GM18526 (cell line): ENCODE measurements around the gene PTOV1.
A peak's percentile ranks its signal among the peaks of the same experiment; 100 is the strongest.

Experiments
- POLR2A ChIP-seq: IDR thresholded peaks from 3 replicates; pipeline ENCODE4 v1.6.1; 2011; ENCODE audit not compliant: insufficient read length; ENCODE audit errors: extremely low read depth

The PTOV1 gene

GRCh38 chr19:49871349-49871985 lies 20.5 kb downstream of the PTOV1 start:
- TF ChIP-seq POLR2A, result no peak

GRCh38 chr19:49872245-49873128 lies 21.5 kb downstream of the PTOV1 start:
- no peak for TF ChIP-seq POLR2A

GRCh38 chr19:49873129-49873521 lies 22.2 kb downstream of the PTOV1 start:
- TF ChIP-seq POLR2A, result no peak

- TF ChIP-seq POLR2A, result no peak
These were observed 22.9 kb downstream of the PTOV1 start for GRCh38 chr19:49873834-49874233.

- TF ChIP-seq POLR2A, result no peak
These were observed 23.7 kb downstream of the PTOV1 start for GRCh38 chr19:49874503-49875157.

GRCh38 chr19:49875177-49875576 lies 24.2 kb downstream of the PTOV1 start:
- no peak for TF ChIP-seq POLR2A

- TF ChIP-seq POLR2A, result peak; percentile 24
These were observed 25.0 kb downstream of the PTOV1 start for GRCh38 chr19:49875857-49876421.

GRCh38 chr19:49876422-49877019 lies 25.6 kb downstream of the PTOV1 start:
- peak; percentile 33 for TF ChIP-seq POLR2A

GRCh38 chr19:49877020-49877878 lies 26.3 kb downstream of the PTOV1 start, which contains the start of the genes AKT1S1 and TBC1D17:
TSS of gene AKT1S1 (minus strand) at chr19:49877355. CDS start at chr19:49873295, 4,060 bp downstream.
TSS of gene TBC1D17 (plus strand) at chr19:49877702. CDS start at chr19:49877724, 22 bp downstream.
- TF ChIP-seq POLR2A, result peak; percentile 68

GRCh38 chr19:49877879-49878743 lies 27.2 kb downstream of the PTOV1 start:
- TF ChIP-seq POLR2A, result peak; percentile 0

- TF ChIP-seq POLR2A, result no peak
These were observed 27.7 kb downstream of the PTOV1 start for GRCh38 chr19:49878744-49879070.

GRCh38 chr19:49879243-49879963 lies 28.4 kb downstream of the PTOV1 start:
- no peak for TF ChIP-seq POLR2A
